Vagina (tissue), 2 donors: ENCODE measurements around the gene TTYH1.

Experiments
- CTCF ChIP-seq, 3 experiments: fragments of 450-650 bp in 2 of 3; fragments of 200-600 bp in 1 of 3; sonication (generic) in 1 of 3; IDR thresholded peaks; one replicate each; pipeline ENCODE4 v1.5.1; 2017 to 2019; ENCODE audit warnings: antibody characterized with exemption in 3 of 3, mild to moderate bottlenecking in 2 of 3, moderate library complexity in 2 of 3
- POLR2A ChIP-seq, 2 donors: fragments of 450-650 bp; IDR thresholded peaks; one replicate each; pipeline ENCODE4 v1.6.1; 2017; ENCODE audit warnings: antibody characterized with exemption in 2 of 2, mild to moderate bottlenecking in 2 of 2, moderate library complexity in 2 of 2
- POLR2AphosphoS5 ChIP-seq, 2 donors: sonication (generic); formaldehyde crosslinking; IDR thresholded peaks; one replicate each; pipeline ENCODE4 v1.9.0; 2017; ENCODE audit warnings: antibody characterized with exemption in 2 of 2, mild to moderate bottlenecking in 2 of 2, low read depth in 1 of 2; ENCODE audit not compliant: insufficient read depth in 1 of 2

DNA sequence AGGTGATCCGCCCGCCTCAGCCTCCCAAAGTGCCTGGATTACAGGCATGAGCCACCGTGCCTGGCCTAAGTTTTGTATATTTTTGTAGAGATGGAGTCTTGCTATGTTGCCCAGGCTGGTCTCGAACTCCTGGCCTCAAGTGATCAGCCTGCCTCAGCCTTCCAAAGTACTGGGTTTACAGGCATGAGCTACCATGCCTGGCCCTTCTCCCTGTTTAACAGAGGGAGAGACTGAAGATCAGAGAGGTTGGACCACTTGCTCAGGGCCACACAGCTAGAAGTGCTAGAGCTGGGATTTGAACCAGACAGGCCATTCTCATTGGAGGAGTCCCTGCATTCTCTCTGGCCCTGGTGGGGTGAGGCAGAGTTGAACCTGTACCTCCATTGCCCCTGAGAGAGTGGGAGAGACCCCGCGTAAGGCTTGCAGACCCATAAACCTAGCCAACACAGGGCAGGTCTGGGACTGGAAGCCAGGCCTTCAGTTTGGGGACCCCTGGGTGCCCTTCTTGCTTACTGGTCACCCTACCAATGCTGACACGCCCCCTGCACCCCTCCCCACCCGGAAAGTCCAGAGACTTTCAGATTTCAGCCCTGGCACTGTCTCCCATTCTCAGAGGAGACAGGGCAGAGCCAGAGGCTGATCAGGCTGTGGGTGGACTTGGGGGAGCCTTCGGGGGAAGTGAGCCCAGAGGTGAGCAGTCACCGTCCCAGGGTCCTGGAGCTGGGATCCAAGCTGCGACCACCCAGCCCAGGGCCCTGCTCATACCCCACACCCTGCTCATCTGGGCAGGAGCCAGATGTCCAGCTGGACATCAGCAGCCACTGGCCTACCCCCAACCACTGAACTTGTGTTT lies 13.3 kb downstream of the TTYH1 start:
- no peak for TF ChIP-seq POLR2A (IDR thresholded peaks at IDR 0.05)
- TF ChIP-seq CTCF (IDR thresholded peaks at IDR 0.05): no peak
- no peak for TF ChIP-seq POLR2AphosphoS5 (IDR thresholded peaks at IDR 0.05; ENCODE audit: insufficient read depth in 1 of 2, low read depth in 1 of 2)
